OCI-LY7 (cell line): Measurements from ENCODE around the gene ACTRT2.

Experiments used
- CTCF ChIP-seq: fragments of 200-600 bp; sonication (generic); conservative IDR thresholded peaks from 2 replicates; pipeline ENCODE4 v1.5.1; 2014; ENCODE audit warnings: mild to moderate bottlenecking, antibody characterized with exemption, low read length, moderate library complexity, mixed read lengths
- EZH2phosphoT487 ChIP-seq: fragments of 200-600 bp; sonication (generic); IDR thresholded peaks from 2 replicates; pipeline ENCODE4 v1.6.1; 2018; ENCODE audit warnings: low read depth, borderline replicate concordance, mild to moderate bottlenecking, mixed run types, antibody characterized with exemption, low read length, moderate library complexity, mixed read lengths

GRCh38 chr1:3035563-3036446 lies 14.5 kb downstream of the ACTRT2 start:
- TF ChIP-seq CTCF = no peak
- TF ChIP-seq EZH2phosphoT487 = no peak
